Measurements from ENCODE around the gene STK17A.
"Not testable (repeated sequence)": the region's sequence is repeated elsewhere in the genome, so short reads cannot be mapped to it uniquely, and the experiment has no call there.

Gene STK17A

GRCh38 chr7:43660141-43660540 is 77.2 kb downstream of the STK17A start:
- DNase-seq, result no peak

- DNase-seq, result no peak
These were observed 81.8 kb downstream of the STK17A start for GRCh38 chr7:43664681-43665080.

- peak; percentile 62 for DNase-seq
These were observed 84.0 kb downstream of the STK17A start for GRCh38 chr7:43666938-43667337.

GRCh38 chr7:43668035-43668434 is 85.1 kb downstream of the STK17A start:
- DNase-seq, result no peak

GRCh38 chr7:43669286-43670081 is 86.6 kb downstream of the STK17A start:
- no peak for DNase-seq

GRCh38 chr7:43671521-43671920 is 88.6 kb downstream of the STK17A start:
- no peak for DNase-seq

- not testable (repeated sequence) for DNase-seq
These were observed 90.5 kb downstream of the STK17A start for GRCh38 chr7:43673243-43673976.

GRCh38 chr7:43674559-43675436 is 91.9 kb downstream of the STK17A start:
- DNase-seq, result peak; percentile 96
